HG03108 (cell line): Measurements from ENCODE around the gene SPRY4.
"Not testable (repeated sequence)": the region's sequence is repeated elsewhere in the genome, so short reads cannot be mapped to it uniquely, and the experiment has no call there.

Experiments
- ATAC-seq: cut with Tn5 transposase; IDR thresholded peaks from one replicate; pipeline ENCODE4 v1.9.1; 2021; ENCODE audit warnings: moderate library complexity; ENCODE audit not compliant: unreplicated experiment

SPRY4 gene

GRCh38 chr5:142264084-142264483 is 60.7 kb downstream of the SPRY4 start:
- ATAC-seq, result not testable (repeated sequence)

DNA sequence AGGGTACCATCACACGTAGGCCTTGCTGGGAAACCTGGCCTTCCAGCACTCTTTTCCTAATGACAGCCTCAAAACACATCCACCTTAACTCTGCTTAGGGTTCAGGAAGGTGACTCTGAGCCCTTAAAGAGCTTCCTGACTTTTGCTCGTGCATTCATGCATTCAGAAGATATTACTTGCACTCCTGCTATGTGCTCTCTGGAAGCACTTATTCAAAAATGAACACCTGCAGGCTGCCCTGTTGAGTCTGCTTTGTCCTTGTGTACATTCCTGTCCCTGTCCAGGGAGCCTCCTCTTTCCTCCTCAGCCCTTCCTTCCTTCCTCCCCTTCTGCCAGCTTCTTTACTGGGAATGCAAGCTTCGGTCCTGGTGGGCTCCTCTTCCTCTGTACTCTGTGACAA is 61.5 kb downstream of the SPRY4 start:
- ATAC-seq, result no peak

DNA sequence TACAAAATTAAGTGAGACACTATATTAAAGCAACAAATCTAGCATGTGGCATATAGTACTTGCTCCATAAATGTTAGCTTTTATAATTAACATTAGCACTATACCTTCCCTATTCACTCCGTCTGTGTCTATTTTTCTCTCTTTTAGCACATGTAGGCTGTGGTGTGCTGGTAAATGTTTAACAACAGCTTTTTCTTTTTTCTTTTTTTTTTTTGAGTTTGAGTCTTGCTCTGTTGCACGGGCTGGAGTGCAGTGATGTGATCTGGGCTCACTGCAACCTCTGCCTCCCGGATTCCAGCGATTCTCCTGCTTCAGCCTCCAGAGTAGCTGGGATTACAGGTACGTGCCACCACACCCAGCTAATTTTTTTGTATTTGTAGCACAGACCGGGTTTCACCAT is 62.1 kb downstream of the SPRY4 start:
- ATAC-seq, result no peak
